ENCODE data around the gene AFF3.

AFF3 gene

DNA sequence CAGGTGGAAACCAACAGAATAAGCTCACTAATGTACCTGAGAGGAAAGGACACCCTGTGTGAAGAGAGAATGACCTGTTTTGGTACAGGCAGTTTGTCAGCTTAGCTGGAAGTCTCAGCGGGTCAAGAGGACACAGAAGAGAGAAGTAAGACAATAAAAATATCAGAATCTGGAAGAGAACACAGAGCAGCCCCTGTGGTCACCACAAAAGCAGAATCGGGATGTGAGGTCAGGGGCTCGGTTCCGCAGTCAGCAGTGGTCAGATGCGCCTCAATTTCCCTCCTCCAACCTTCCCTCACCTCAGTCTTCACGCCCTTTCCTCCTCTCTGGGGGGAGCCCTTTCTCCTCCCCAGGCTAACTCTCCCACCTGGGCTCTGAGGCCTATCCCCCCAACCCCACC is 122.9 kb downstream of the AFF3 start:
- no peaks in the 10 kb centered on the region for H3F3A ChIP-seq (ENCODE audit: control insufficient read depth, insufficient read depth)
- H3K4me1 ChIP-seq (ENCODE audit: control insufficient read depth, low read length): peaks cover 18% of the 10 kb centered on the region
- no peaks in the 10 kb centered on the region for H3K9me2 ChIP-seq (replicated peaks; ENCODE audit: control insufficient read depth, low read length)
- no peaks in the 10 kb centered on the region for H3K27me3 ChIP-seq (ENCODE audit: control insufficient read depth, low read length)
- H3K27ac ChIP-seq (ENCODE audit: low read depth, low read length): no peak overlapping the region
- H4K20me1 ChIP-seq (ENCODE audit: control insufficient read depth, insufficient read depth, low read depth, low read length): 0 out of 2 replicates have a peak, but pooled peaks cover 4% of the 10 kb centered on the region
- peaks cover 4% of the 10 kb centered on the region for H3K79me2 ChIP-seq (ENCODE audit: control insufficient read depth, low read length)
- no peak overlapping the region for H3K4me3 ChIP-seq (ENCODE audit: low read length)
- H3K9me3 ChIP-seq (ENCODE audit: control insufficient read depth, insufficient read depth, low read length): no peaks in the 10 kb centered on the region
- TF ChIP-seq, protein P1, sequence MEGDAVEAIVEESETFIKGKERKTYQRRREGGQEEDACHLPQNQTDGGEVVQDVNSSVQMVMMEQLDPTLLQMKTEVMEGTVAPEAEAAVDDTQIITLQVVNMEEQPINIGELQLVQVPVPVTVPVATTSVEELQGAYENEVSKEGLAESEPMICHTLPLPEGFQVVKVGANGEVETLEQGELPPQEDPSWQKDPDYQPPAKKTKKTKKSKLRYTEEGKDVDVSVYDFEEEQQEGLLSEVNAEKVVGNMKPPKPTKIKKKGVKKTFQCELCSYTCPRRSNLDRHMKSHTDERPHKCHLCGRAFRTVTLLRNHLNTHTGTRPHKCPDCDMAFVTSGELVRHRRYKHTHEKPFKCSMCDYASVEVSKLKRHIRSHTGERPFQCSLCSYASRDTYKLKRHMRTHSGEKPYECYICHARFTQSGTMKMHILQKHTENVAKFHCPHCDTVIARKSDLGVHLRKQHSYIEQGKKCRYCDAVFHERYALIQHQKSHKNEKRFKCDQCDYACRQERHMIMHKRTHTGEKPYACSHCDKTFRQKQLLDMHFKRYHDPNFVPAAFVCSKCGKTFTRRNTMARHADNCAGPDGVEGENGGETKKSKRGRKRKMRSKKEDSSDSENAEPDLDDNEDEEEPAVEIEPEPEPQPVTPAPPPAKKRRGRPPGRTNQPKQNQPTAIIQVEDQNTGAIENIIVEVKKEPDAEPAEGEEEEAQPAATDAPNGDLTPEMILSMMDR (IDR thresholded peaks at IDR 0.05; ENCODE audit: low read depth, low read length, poor library complexity, severe bottlenecking): no peak
- no peak for TF ChIP-seq EZH2phosphoT487 (IDR thresholded peaks at IDR 0.05; ENCODE audit: borderline replicate concordance, low read length)
- peaks cover 12% of the 10 kb centered on the region; the same call in 1 of the 2 replicates for H3K36me3 ChIP-seq (ENCODE audit: control insufficient read depth, low read length)
- no peak overlapping the region for H3K4me2 ChIP-seq (ENCODE audit: low read length)

DNA sequence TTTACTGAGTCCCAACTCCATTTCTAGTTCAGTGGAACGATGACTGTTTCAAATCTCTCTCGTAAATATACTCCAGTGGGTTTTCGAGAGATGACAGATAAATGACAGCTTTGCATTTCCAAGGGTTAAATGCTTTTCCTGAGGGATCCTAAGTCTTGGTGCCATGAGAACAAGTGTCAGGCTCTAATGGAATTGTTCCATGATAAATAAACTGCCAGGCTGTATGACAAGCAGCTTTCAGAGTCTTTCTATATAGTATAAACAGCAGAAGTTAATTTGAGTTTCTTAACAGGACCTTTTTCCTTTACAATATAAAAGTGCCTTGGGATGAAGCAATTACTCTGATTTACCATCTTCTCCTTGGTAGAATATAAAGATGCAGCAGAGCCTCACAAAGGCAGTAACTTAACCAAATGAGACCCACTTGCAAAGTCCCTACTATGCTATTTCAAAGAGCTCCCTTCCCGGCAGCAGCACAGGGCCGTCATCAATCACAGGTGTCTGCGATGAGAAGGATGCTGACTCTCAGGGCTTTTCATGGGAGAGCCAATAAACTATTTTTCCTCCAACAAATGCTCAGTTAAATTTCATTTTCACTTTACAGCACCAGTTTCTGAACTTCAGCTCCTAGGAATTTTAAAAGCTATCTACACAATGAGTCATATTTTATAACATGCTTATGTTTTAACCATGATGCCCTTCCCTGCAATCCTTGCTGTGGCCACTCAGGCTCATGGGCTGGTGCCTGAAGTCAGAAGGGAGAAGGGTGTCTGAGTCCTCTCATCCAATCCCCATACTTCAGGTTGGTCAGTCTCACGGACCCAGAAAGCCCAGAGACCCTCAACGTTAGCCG is 123.8 kb downstream of the AFF3 start:
- H3K4me1 ChIP-seq (ENCODE audit: control insufficient read depth, low read length): peaks cover 18% of the 10 kb centered on the region
- peaks cover 12% of the 10 kb centered on the region; the same call in 1 of the 2 replicates for H3K36me3 ChIP-seq (ENCODE audit: control insufficient read depth, low read length)
- TF ChIP-seq, protein P1 (IDR thresholded peaks at IDR 0.05; ENCODE audit: low read depth, low read length, poor library complexity, severe bottlenecking): no peak
- no peak for TF ChIP-seq EZH2phosphoT487 (IDR thresholded peaks at IDR 0.05; ENCODE audit: borderline replicate concordance, low read length)
- H3K27ac ChIP-seq (ENCODE audit: low read depth, low read length): no peak overlapping the region
- no peaks in the 10 kb centered on the region for H3K9me2 ChIP-seq (replicated peaks; ENCODE audit: control insufficient read depth, low read length)
- peaks cover 4% of the 10 kb centered on the region for H3K79me2 ChIP-seq (ENCODE audit: control insufficient read depth, low read length)
- no peak overlapping the region for H3K4me2 ChIP-seq (ENCODE audit: low read length)
- H4K20me1 ChIP-seq (ENCODE audit: control insufficient read depth, insufficient read depth, low read depth, low read length): 0 out of 2 replicates have a peak, but pooled peaks cover 4% of the 10 kb centered on the region
- no peaks in the 10 kb centered on the region for H3K27me3 ChIP-seq (ENCODE audit: control insufficient read depth, low read length)
- no peaks in the 10 kb centered on the region for H3K9me3 ChIP-seq (ENCODE audit: control insufficient read depth, insufficient read depth, low read length)
- H3K4me3 ChIP-seq (ENCODE audit: low read length): no peak overlapping the region
- H3F3A ChIP-seq (ENCODE audit: control insufficient read depth, insufficient read depth): no peaks in the 10 kb centered on the region

DNA sequence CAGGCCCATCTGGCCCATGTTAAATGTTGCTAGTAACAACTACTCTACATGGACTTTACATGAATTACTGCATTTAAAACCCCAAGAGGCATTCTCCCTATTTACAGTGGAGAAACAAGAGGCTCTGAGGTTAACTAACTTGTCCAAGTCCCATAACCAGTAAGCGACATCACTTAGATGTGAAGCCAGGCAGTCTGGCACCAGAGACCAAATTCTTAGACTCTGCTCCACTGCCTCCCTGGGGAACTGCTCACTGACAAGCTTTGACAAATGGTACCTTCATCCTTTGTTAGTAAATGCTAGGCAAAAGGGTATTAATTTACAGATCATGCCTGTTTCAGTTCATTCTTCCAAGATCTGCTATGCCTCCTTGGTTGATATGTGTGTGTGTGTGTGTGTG is 124.8 kb downstream of the AFF3 start:
- no peak overlapping the region for H3K27ac ChIP-seq (ENCODE audit: low read depth, low read length)
- no peaks in the 10 kb centered on the region for H4K20me1 ChIP-seq (ENCODE audit: control insufficient read depth, insufficient read depth, low read depth, low read length)
- H3K27me3 ChIP-seq (ENCODE audit: control insufficient read depth, low read length): no peaks in the 10 kb centered on the region

More for the DNA sequence above, 124.8 kb downstream of the AFF3 start:
- no peak overlapping the region for H3K4me3 ChIP-seq (ENCODE audit: low read length)
- no peak overlapping the region for H3K4me2 ChIP-seq (ENCODE audit: low read length)
- no peaks in the 10 kb centered on the region for H3K79me2 ChIP-seq (ENCODE audit: control insufficient read depth, low read length)
- TF ChIP-seq, protein P1 (IDR thresholded peaks at IDR 0.05; ENCODE audit: low read depth, low read length, poor library complexity, severe bottlenecking): no peak
- no peak for TF ChIP-seq EZH2phosphoT487 (IDR thresholded peaks at IDR 0.05; ENCODE audit: borderline replicate concordance, low read length)
- peaks cover 12% of the 10 kb centered on the region for H3K4me1 ChIP-seq (ENCODE audit: control insufficient read depth, low read length)
- H3K9me3 ChIP-seq (ENCODE audit: control insufficient read depth, insufficient read depth, low read length): no peaks in the 10 kb centered on the region
- H3K36me3 ChIP-seq (ENCODE audit: control insufficient read depth, low read length): peaks cover 12% of the 10 kb centered on the region; the same call in 1 of the 2 replicates
- H3F3A ChIP-seq (ENCODE audit: control insufficient read depth, insufficient read depth): no peaks in the 10 kb centered on the region
- H3K9me2 ChIP-seq (replicated peaks; ENCODE audit: control insufficient read depth, low read length): no peaks in the 10 kb centered on the region
